ENCODE results near the gene CPNE2.

CPNE2 gene

GRCh38 chr16:57127037-57127763 lies 34.8 kb downstream of the CPNE2 start:
- DNase-seq: no peak

- DNase-seq: no peak
These were observed 35.5 kb downstream of the CPNE2 start for GRCh38 chr16:57127836-57128235.

GRCh38 chr16:57128771-57129389 lies 36.5 kb downstream of the CPNE2 start:
- DNase-seq: no peak

GRCh38 chr16:57130950-57131321 lies 38.6 kb downstream of the CPNE2 start:
- DNase-seq: no peak

- DNase-seq: no peak
These were observed 39.1 kb downstream of the CPNE2 start for GRCh38 chr16:57131351-57131970.

- no peak for DNase-seq
These were observed 40.1 kb downstream of the CPNE2 start for GRCh38 chr16:57132470-57132869.

GRCh38 chr16:57133031-57133430 lies 40.6 kb downstream of the CPNE2 start:
- no peak for DNase-seq

GRCh38 chr16:57133886-57134285 lies 41.5 kb downstream of the CPNE2 start:
- DNase-seq: no peak

GRCh38 chr16:57134982-57135381 lies 42.6 kb downstream of the CPNE2 start:
- no peak for DNase-seq

- DNase-seq: no peak
These were observed 44.7 kb downstream of the CPNE2 start for GRCh38 chr16:57137043-57137442.

GRCh38 chr16:57137566-57138273 lies 45.3 kb downstream of the CPNE2 start:
- DNase-seq: no peak

GRCh38 chr16:57138281-57138935 lies 46.0 kb downstream of the CPNE2 start:
- no peak for DNase-seq

GRCh38 chr16:57140931-57141668 lies 48.7 kb downstream of the CPNE2 start:
- DNase-seq: no peak

- DNase-seq: no peak
These were observed 49.6 kb downstream of the CPNE2 start for GRCh38 chr16:57141822-57142631.

GRCh38 chr16:57143149-57143921 lies 51.0 kb downstream of the CPNE2 start:
- no peak for DNase-seq

- DNase-seq: no peak
These were observed 51.6 kb downstream of the CPNE2 start for GRCh38 chr16:57144027-57144426.

GRCh38 chr16:57145046-57146021 lies 53.0 kb downstream of the CPNE2 start:
- no peak for DNase-seq

GRCh38 chr16:57146040-57146647 lies 53.8 kb downstream of the CPNE2 start:
- no peak for DNase-seq

GRCh38 chr16:57146735-57147134 lies 54.4 kb downstream of the CPNE2 start:
- no peak for DNase-seq
